ENCODE measurements around the gene GPR176. TPM values are rescaled to one million over a fixed set of nuclear protein-coding genes. Genes with fewer than 3 reads are reported as not detected.
"Not testable (repeated sequence)": the region's sequence is repeated elsewhere in the genome, so short reads cannot be mapped to it uniquely, and the experiment has no call there.

GPR176 gene
- total RNA-seq, 1 donor from 2014 or later: 20.6 TPM

GRCh38 chr15:39817892-39818291 lies 102.2 kb downstream of the GPR176 start:
- Mint-ChIP-seq H3K27me3 (ENCODE audit: insufficient read depth, low read depth) (no peaks in the 10 kb centered on the region), H3K36me3 (no peaks in the 10 kb centered on the region), H3K27ac (no peak overlapping the region), H3K4me3 (no peak overlapping the region), H3K9me3 (no peaks in the 10 kb centered on the region), H3K4me1 (peaks cover 12% of the 10 kb centered on the region)
- DNase-seq (ENCODE audit: low spot score): no peak
- Histone ChIP-seq H3K4me1 (no peaks in the 10 kb centered on the region), H3K27ac (no peak overlapping the region), H3K27me3 (no peaks in the 10 kb centered on the region), H3K79me2 (ENCODE audit: low read depth) (peaks cover 23% of the 10 kb centered on the region), H2AFZ (replicated peaks) (no peak overlapping the region), H3K4me2 (no peak overlapping the region), H3K4me3 (no peak overlapping the region), H3K9me3 (ENCODE audit: low read depth) (no peaks in the 10 kb centered on the region), H3K36me3 (no peaks in the 10 kb centered on the region), H4K20me1 (ENCODE audit: low read depth) (no peaks in the 10 kb centered on the region), H3K9ac (no peak overlapping the region), H3F3A (ENCODE audit: low read depth) (no peaks in the 10 kb centered on the region)
- no peak for TF ChIP-seq EZH2phosphoT487 (IDR thresholded peaks at IDR 0.05)
- TF ChIP-seq EZH2 (IDR thresholded peaks at IDR 0.05): no peak
- no peak for TF ChIP-seq CTCF (IDR thresholded peaks at IDR 0.05)

- H3K4me2 ChIP-seq: no peak overlapping the region
- no peaks in the 10 kb centered on the region for H3K27me3 ChIP-seq
- DNase-seq (ENCODE audit: low spot score): no peak
- H3K79me2 ChIP-seq (ENCODE audit: low read depth): peaks cover 18% of the 10 kb centered on the region
- no peak overlapping the region for H3K27ac ChIP-seq
- peaks cover 12% of the 10 kb centered on the region for H3K4me1 Mint-ChIP-seq
- no peak overlapping the region for H2AFZ ChIP-seq (replicated peaks)
- no peaks in the 10 kb centered on the region for H3F3A ChIP-seq (ENCODE audit: low read depth)
- no peak overlapping the region for H3K4me3 Mint-ChIP-seq
- TF ChIP-seq CTCF (IDR thresholded peaks at IDR 0.05): no peak
- TF ChIP-seq EZH2 (IDR thresholded peaks at IDR 0.05): no peak
- TF ChIP-seq EZH2phosphoT487 (IDR thresholded peaks at IDR 0.05): no peak
- H3K36me3 Mint-ChIP-seq: no peaks in the 10 kb centered on the region
- no peaks in the 10 kb centered on the region for H3K9me3 Mint-ChIP-seq
- no peak overlapping the region for H3K4me3 ChIP-seq
- H3K27ac Mint-ChIP-seq: no peak overlapping the region
- no peaks in the 10 kb centered on the region for H3K4me1 ChIP-seq
- H3K9me3 ChIP-seq (ENCODE audit: low read depth): no peaks in the 10 kb centered on the region
- H3K27me3 Mint-ChIP-seq (ENCODE audit: insufficient read depth, low read depth): peaks cover 2% of the 10 kb centered on the region
- H3K9ac ChIP-seq: no peak overlapping the region
- no peaks in the 10 kb centered on the region for H4K20me1 ChIP-seq (ENCODE audit: low read depth)
- no peaks in the 10 kb centered on the region for H3K36me3 ChIP-seq
These were observed 105.6 kb downstream of the GPR176 start for GRCh38 chr15:39814489-39814888.

GRCh38 chr15:39812651-39813050 lies 107.4 kb downstream of the GPR176 start:
- H3K4me2 ChIP-seq; H3K9ac ChIP-seq; H2AFZ ChIP-seq (replicated peaks); H4K20me1 ChIP-seq (ENCODE audit: low read depth); H3K4me3 ChIP-seq; H3K27me3 Mint-ChIP-seq (ENCODE audit: insufficient read depth, low read depth); DNase-seq (ENCODE audit: low spot score); H3K4me3 Mint-ChIP-seq; H3K36me3 ChIP-seq; H3K4me1 Mint-ChIP-seq; H3F3A ChIP-seq (ENCODE audit: low read depth); H3K36me3 Mint-ChIP-seq; H3K27ac ChIP-seq; H3K9me3 Mint-ChIP-seq; H3K27ac Mint-ChIP-seq; H3K27me3 ChIP-seq; H3K9me3 ChIP-seq (ENCODE audit: low read depth): not testable (repeated sequence)
- Histone ChIP-seq H3K4me1 (peaks cover 13% of the 10 kb centered on the region), H3K79me2 (ENCODE audit: low read depth) (peaks cover 18% of the 10 kb centered on the region)

- no peak overlapping the region for H3K4me2 ChIP-seq
- H3K4me1 ChIP-seq: peaks cover 13% of the 10 kb centered on the region
- H3K4me3 ChIP-seq: no peak overlapping the region
- H2AFZ ChIP-seq (replicated peaks): no peak overlapping the region
- Mint-ChIP-seq H3K4me1 (peaks cover 2% of the 10 kb centered on the region), H3K9me3 (no peaks in the 10 kb centered on the region), H3K4me3 (no peak overlapping the region), H3K27me3 (ENCODE audit: insufficient read depth, low read depth) (peaks cover 2% of the 10 kb centered on the region), H3K27ac (no peak overlapping the region), H3K36me3 (no peaks in the 10 kb centered on the region)
- no peak for TF ChIP-seq CTCF (IDR thresholded peaks at IDR 0.05)
- TF ChIP-seq EZH2 (IDR thresholded peaks at IDR 0.05): no peak
- no peak for TF ChIP-seq EZH2phosphoT487 (IDR thresholded peaks at IDR 0.05)
- H3K36me3 ChIP-seq: no peaks in the 10 kb centered on the region
- H4K20me1 ChIP-seq (ENCODE audit: low read depth): no peaks in the 10 kb centered on the region
- H3K27me3 ChIP-seq: no peaks in the 10 kb centered on the region
- H3F3A ChIP-seq (ENCODE audit: low read depth): peaks cover 5% of the 10 kb centered on the region
- DNase-seq (ENCODE audit: low spot score): no peak
- no peaks in the 10 kb centered on the region for H3K9me3 ChIP-seq (ENCODE audit: low read depth)
- H3K27ac ChIP-seq: no peak overlapping the region
- no peak overlapping the region for H3K9ac ChIP-seq
- H3K79me2 ChIP-seq (ENCODE audit: low read depth): no peaks in the 10 kb centered on the region
These were observed 111.2 kb downstream of the GPR176 start for GRCh38 chr15:39808909-39809308.

Measured in neural progenitor cell (in vitro differentiated cells).